DMS114 treated with DMSO at 0.1 percent for 48 hours (cell line): ENCODE results near the gene EHMT1.
"Not testable (repeated sequence)": the region's sequence is repeated elsewhere in the genome, so short reads cannot be mapped to it uniquely, and the experiment has no call there.

Experiments used
- DNase-seq: peaks from one replicate; lab custom pipeline; 2025; ENCODE audit not compliant: unreplicated experiment; lab: John Stamatoyannopoulos, UW

Gene EHMT1

DNA sequence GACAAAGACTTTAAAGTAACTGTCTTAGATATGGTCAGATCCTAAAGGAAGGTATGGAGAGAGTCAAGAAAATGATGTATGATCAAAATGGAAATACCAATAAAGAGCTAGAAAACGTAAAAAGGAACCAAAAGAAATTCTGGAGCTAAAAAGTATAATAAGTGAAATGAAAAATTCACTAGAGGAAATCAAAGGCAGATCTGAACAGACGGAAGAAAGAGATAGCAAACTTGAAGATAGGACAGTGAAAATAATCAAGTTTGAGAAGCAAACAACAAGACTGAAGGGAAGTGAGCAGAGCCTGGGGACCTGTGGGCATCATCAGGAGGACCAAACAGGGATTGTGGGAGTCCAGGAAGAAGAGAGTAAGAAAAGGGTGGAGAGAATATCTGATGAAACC lies 115.4 kb downstream of the EHMT1 start:
- no peak for DNase-seq

- DNase-seq = not testable (repeated sequence)
These were observed 119.4 kb downstream of the EHMT1 start for GRCh38 chr9:137738182-137738696.

GRCh38 chr9:137738703-137739102 lies 119.9 kb downstream of the EHMT1 start:
- no peak for DNase-seq

DNA sequence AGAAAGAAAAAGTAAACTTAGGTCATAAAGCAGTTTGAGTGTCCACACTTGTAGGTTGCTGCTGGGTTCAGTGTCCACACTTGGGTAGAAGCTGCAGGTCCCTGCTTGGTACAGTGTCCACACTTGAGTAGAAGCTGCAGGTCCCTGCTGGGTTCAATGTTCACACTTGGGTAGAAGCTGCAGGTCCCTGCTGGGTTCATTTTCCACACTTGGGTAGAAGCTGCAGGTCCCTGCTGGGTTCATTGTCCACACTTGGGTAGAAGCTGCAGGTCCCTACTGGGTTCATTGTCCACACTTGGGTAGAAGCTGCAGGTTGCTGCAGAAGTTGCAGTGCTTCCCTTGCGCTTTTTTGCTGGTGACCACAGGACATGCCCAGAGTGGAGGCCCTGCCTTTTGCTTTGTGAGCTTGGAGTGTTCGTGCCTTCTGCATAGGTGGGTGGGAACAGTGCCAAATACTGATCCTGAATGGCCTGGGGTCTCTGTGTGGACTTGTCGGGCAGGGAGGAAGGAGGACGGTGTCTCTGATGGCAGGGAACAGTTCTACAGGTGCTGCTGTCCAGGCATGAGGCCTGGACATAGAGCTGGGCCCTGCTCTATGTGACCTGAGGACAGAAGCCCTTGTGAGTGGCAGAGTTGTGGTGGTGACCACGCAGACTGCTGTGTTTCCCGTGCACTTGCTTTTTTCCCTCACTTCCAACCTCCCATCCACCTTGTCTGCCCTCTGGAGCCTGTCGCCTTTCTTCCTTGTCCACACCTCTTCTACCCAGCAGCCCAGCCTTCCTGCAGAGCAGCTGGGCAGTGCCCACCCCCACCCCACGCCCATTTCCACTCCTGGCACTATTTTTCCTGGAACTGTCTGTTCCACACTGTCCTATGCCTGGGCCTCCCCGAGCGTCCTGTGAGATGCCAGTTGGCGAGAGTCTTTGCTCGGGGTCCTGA lies 120.8 kb downstream of the EHMT1 start:
- no peak for DNase-seq

- DNase-seq = no peak
These were observed 121.5 kb downstream of the EHMT1 start for GRCh38 chr9:137740312-137740711.

GRCh38 chr9:137741330-137741729 lies 122.5 kb downstream of the EHMT1 start:
- DNase-seq = no peak

GRCh38 chr9:137742698-137743097 lies 123.9 kb downstream of the EHMT1 start:
- no peak for DNase-seq

DNA sequence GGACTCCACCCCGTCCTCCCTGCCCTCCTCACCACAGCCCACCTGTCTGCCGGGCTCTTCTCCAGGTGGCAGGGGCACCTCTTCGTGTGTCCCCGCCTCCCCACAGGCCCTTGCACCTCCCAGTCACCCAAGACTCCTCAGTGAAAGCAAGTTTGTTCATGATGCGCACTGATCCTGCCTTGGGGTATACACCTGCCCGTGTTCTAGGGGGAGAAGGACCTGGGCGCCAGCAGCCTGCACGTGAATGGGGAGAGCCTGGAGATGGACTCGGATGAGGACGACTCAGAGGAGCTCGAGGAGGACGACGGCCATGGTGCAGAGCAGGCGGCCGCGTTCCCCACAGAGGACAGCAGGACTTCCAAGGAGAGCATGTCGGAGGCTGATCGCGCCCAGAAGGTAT lies 124.9 kb downstream of the EHMT1 start:
- no peak for DNase-seq

GRCh38 chr9:137744632-137745183 lies 125.9 kb downstream of the EHMT1 start:
- DNase-seq = no peak

DNA sequence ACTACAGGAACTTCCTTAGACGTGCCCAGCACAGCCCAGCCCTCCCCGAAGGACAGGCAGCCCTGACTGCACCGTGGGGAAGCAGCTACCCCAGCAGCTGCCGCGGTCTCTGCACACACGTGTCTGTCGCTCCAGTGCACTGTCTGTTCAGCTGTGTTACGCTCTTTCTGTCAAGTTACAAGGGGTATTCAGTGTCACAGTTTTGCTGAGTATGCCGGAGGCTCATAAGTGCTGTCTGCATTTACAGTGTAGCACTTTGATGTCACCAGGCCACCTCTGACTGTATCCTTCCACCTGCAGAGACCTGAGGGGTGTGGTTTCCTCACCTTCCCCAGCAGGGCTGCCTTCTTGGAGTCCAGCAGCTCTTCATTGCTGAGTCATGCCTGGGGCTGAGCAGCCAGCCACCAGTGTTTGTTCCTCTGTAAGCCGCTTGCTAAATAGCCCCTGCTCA lies 126.8 kb downstream of the EHMT1 start:
- no peak for DNase-seq

GRCh38 chr9:137748311-137748710 lies 129.5 kb downstream of the EHMT1 start:
- DNase-seq = no peak

GRCh38 chr9:137748741-137749140 lies 129.9 kb downstream of the EHMT1 start:
- no peak for DNase-seq

- DNase-seq = no peak
These were observed 130.7 kb downstream of the EHMT1 start for GRCh38 chr9:137749511-137749910.

DNA sequence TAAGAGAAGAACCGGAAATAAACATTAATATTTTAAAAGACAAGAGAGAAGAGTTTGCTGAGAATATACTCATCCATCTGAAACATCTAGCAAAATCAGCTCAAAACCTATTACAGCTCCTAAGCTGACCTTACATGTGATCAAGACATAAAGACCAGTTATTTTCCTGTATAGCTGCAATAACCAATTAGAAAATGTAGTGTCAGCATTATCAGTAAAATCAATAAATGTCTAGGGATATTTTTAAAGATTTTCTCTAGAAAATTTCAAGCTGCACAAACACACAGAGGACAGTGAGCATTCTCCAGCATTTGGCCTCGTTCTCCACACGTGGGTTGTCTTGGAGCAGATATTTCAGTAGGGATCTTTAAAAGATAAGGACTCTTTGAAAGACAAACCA lies 131.2 kb downstream of the EHMT1 start:
- DNase-seq = no peak

GRCh38 chr9:137750566-137750965 lies 131.8 kb downstream of the EHMT1 start:
- no peak for DNase-seq

DNA sequence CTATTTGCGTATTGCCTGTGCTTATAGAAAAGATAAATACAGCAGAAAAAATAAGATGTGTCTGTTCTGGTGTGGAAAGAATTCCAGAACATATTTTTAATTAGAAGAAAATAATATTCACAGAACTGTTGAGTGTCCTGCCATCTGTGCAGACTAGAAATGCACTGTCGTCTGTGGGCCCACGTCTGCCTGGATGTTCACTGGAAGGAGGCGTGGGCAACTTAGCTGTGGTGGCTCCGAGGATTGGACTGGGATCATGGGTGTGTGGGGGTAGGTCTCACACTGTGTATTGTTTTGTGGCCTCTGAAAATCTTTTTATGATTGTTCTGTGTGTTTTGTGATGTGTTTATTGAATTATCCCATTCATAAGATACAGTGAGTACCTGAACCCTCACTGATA lies 132.8 kb downstream of the EHMT1 start:
- no peak for DNase-seq

GRCh38 chr9:137752426-137752825 lies 133.6 kb downstream of the EHMT1 start:
- DNase-seq = no peak

GRCh38 chr9:137753192-137753765 lies 134.5 kb downstream of the EHMT1 start:
- DNase-seq = no peak

GRCh38 chr9:137755261-137755927 lies 136.6 kb downstream of the EHMT1 start:
- no peak for DNase-seq

DNA sequence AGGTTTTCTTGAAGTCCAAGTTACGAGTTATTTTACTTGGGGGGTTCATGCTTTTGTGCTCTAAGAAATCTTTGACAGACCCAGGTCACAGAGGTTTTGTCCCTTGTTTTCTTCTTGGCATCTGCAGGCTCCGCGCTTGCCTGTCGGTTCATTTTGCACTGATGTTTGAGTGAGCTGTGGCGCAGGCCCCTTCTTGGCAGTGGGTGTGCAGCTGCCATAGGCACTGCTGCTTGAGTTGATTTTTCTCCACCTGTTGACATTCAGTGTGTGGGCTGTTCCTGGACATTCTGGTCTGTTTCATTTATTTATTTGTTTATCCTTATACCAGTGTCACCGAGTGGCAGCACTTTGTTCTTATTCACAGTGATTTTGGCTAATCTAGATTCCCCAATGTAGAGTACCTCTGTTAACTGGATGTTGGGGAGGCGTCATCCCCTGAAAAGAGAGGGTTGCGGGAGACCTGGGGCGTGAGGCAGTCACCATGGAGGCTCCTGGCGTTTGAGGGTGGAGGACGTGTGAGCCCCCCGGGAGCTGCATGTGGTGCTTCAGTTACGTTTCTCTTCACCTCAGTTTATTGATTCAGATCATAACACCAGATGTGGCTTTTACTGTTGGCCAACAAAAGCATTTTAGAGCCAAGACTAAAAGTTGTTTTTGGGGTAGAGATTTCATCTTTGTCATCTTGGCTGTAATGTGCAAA lies 137.4 kb downstream of the EHMT1 start:
- DNase-seq = no peak

- DNase-seq = no peak
These were observed 138.3 kb downstream of the EHMT1 start for GRCh38 chr9:137757139-137757538.
